DMS114 treated with DMSO at 0.1 percent for 48 hours (cell line): ENCODE data around the gene SMCP.

Experiments
- DNase-seq: peaks from one replicate; lab custom pipeline; 2025; ENCODE audit not compliant: unreplicated experiment; lab: John Stamatoyannopoulos, UW

The SMCP gene

GRCh38 chr1:152878042-152878441 lies at the start of gene SMCP:
SMCP (plus strand) TSS chr1:152878322; CDS start chr1:152884423, 6,101 bp downstream.
- no peak for DNase-seq

- no peak for DNase-seq
These were observed 41.3 kb upstream of the SMCP start for GRCh38 chr1:152836870-152837269.

- no peak for DNase-seq
These were observed 35.6 kb upstream of the SMCP start, which contains the start of gene LCE6A for GRCh38 chr1:152842556-152842955. LCE6A (plus strand) TSS chr1:152842856; CDS start chr1:152843521, 665 bp downstream.

- DNase-seq = no peak
These were observed 22.5 kb upstream of the SMCP start for GRCh38 chr1:152855661-152856060.

GRCh38 chr1:152858062-152858461 lies 20.1 kb upstream of the SMCP start:
- no peak for DNase-seq

GRCh38 chr1:152859696-152860095 lies 18.4 kb upstream of the SMCP start, which contains the start of gene LCE7A:
LCE7A (plus strand) TSS chr1:152859996; CDS start chr1:152860698, 702 bp downstream.
- DNase-seq = no peak

- no peak for DNase-seq
These were observed 18.0 kb upstream of the SMCP start for GRCh38 chr1:152860129-152860528.

- no peak for DNase-seq
These were observed 16.7 kb upstream of the SMCP start for GRCh38 chr1:152861374-152861773.

GRCh38 chr1:152864443-152864842 lies 13.7 kb upstream of the SMCP start:
- no peak for DNase-seq

- no peak for DNase-seq
These were observed 11.8 kb upstream of the SMCP start for GRCh38 chr1:152866321-152866720.

GRCh38 chr1:152869808-152870419 lies 8.2 kb upstream of the SMCP start:
- peak; percentile 80 for DNase-seq

- peak; percentile 12 for DNase-seq
These were observed 7.0 kb upstream of the SMCP start for GRCh38 chr1:152870831-152871730.

- DNase-seq = no peak
These were observed 6.4 kb upstream of the SMCP start for GRCh38 chr1:152871731-152872126.

- no peak for DNase-seq
These were observed 4.6 kb upstream of the SMCP start for GRCh38 chr1:152873495-152873894.

GRCh38 chr1:152876827-152877226 lies 1.3 kb upstream of the SMCP start:
- DNase-seq = no peak

- DNase-seq = no peak
These were observed 1.6 kb downstream of the SMCP start for GRCh38 chr1:152879559-152880198.

- no peak for DNase-seq
These were observed 2.2 kb downstream of the SMCP start for GRCh38 chr1:152880316-152880715.

- DNase-seq = no peak
These were observed 2.8 kb downstream of the SMCP start for GRCh38 chr1:152880907-152881306.

- no peak for DNase-seq
These were observed 6.0 kb downstream of the SMCP start for GRCh38 chr1:152884085-152884484.

- no peak for DNase-seq
These were observed 6.4 kb downstream of the SMCP start for GRCh38 chr1:152884506-152884905.

GRCh38 chr1:152884966-152885624 lies 7.0 kb downstream of the SMCP start:
- DNase-seq = no peak
